Ascending aorta (tissue), 2 donors: ENCODE data around the gene SLC6A3. TPM values are rescaled to one million over a fixed set of nuclear protein-coding genes. Genes with fewer than 3 reads are reported as not detected.

ENCODE experiments used
- DNase-seq, 2 donors: peaks; one replicate each; pipeline ENCODE4 v3.0.0-alpha.2; 2019; ENCODE audit warnings: low spot score in 2 of 2
- H3K27ac ChIP-seq, 2 donors: fragments of 200-600 bp; sonication (generic); one replicate each; pipeline ENCODE4 v1.5.1; 2016 to 2017; ENCODE audit warnings: mild to moderate bottlenecking in 1 of 2
- H3K27me3 ChIP-seq: fragments of 200-600 bp; sonication (generic); one replicate; pipeline ENCODE4 v1.5.1; 2017
- H3K36me3 ChIP-seq, 2 donors: fragments of 200-600 bp; sonication (generic); one replicate each; pipeline ENCODE4 v1.5.1; 2016
- H3K4me1 ChIP-seq, 2 donors: fragments of 200-600 bp; sonication (generic); one replicate each; pipeline ENCODE4 v1.5.1; 2016 to 2017; ENCODE audit warnings: mild to moderate bottlenecking in 1 of 2
- H3K4me3 ChIP-seq, 2 donors: fragments of 200-600 bp; sonication (generic); one replicate each; pipeline ENCODE4 v1.5.1; 2016 to 2017; ENCODE audit warnings: mild to moderate bottlenecking in 1 of 2
- H3K9me3 ChIP-seq, 2 donors: fragments of 200-600 bp; sonication (generic); one replicate each; pipeline ENCODE4 v1.5.1; 2016
- intact Hi-C: fragments of 100-400 bp; cut with DNase I; formaldehyde crosslinking; loops from one replicate; pipeline ENCODE4 v1.15.1; 2023
- total RNA-seq: library from RNA; depleted of rRNA; stranded (reverse); fragments of >200 nt; gene quantifications from one replicate; pipeline ENCODE4 v1.1.0, GENCODE V29; 2016
- TF ChIP-seq, protein P1 (sequence below), 3 experiments: fragments of 200-600 bp in 2 of 3; fragments of 450-650 bp in 1 of 3; sonication (generic) in 2 of 3; IDR thresholded peaks; one replicate each; pipeline ENCODE4 v1.5.1; 2016 to 2019; ENCODE audit warnings: antibody characterized with exemption in 3 of 3, mild to moderate bottlenecking in 1 of 3, moderate library complexity in 1 of 3

SLC6A3 gene
- total RNA-seq, 1 donor from 2014 or later: not detected

DNA sequence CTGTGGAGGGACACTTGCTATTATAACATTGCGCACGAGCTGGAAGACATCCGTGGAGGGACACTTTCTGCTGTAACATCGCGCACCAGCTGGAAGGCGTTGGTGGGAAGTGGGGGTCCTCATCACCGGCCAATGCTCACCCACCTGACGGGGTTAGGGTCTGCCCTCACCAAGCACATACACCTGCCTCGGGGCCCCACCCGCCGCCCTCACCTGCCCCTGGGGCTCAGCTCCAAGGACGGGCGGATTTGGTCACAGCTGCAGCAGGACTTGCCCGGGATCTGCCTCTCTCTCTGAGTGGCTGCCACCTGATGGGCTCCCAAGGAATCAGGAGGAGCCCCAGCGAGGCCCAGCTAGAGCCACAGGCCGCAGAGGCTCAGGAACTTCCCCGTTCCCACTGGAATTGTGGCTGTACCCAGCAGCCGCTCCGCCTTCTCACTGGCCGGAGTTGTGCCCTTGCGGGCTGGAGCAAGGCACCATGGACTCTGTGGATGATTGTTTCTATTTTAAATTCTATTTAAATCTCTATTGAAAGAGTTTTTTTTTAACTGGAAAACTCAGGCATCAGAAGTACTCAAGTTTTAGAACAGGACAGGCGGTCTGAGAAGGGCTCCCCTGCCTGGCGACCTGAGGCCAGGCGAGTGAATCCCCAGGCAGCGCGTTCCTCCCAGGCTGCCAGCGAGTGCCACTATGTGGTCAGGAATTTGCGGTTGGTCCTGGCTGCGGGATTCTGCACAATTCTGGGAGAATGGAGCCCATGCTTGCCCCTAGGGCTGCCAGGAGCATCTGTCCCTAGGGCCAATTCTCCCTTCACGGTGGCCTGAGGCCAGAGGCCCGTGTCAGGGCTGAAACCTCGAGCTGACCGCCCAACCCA is 38.9 kb upstream of the SLC6A3 start:
- TF ChIP-seq, protein P1, sequence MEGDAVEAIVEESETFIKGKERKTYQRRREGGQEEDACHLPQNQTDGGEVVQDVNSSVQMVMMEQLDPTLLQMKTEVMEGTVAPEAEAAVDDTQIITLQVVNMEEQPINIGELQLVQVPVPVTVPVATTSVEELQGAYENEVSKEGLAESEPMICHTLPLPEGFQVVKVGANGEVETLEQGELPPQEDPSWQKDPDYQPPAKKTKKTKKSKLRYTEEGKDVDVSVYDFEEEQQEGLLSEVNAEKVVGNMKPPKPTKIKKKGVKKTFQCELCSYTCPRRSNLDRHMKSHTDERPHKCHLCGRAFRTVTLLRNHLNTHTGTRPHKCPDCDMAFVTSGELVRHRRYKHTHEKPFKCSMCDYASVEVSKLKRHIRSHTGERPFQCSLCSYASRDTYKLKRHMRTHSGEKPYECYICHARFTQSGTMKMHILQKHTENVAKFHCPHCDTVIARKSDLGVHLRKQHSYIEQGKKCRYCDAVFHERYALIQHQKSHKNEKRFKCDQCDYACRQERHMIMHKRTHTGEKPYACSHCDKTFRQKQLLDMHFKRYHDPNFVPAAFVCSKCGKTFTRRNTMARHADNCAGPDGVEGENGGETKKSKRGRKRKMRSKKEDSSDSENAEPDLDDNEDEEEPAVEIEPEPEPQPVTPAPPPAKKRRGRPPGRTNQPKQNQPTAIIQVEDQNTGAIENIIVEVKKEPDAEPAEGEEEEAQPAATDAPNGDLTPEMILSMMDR (IDR thresholded peaks at IDR 0.05): no peak
- Histone ChIP-seq H3K36me3 (peaks cover 47 to 55% of the 10 kb centered on the region in 2 donors), H3K27ac (no peak overlapping the region), H3K4me3 (no peak overlapping the region), H3K27me3 (no peaks in the 10 kb centered on the region), H3K9me3 (no peaks in the 10 kb centered on the region), H3K4me1 (no peaks in the 10 kb centered on the region)
- DNase-seq: no peak
- intact Hi-C loops: no loop called here

DNA sequence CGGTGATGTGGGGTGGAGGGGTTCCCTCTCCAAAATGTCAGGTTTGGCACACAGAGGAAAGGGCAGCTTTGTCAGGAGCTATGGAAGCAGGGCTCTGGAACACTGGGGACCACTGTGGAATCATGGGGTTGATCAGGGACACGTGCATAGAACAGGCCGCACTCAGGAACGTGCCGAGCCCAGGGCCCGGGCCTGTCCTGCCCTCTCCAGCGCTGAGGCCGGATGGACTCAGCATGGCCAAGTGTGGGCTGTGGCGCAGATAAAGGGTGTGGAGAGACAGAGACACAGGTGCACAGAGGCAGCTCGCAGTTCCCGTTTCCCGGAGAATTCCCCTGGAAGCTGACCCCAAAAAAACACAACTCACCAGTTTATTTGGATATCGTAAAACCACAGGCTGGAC is 37.8 kb upstream of the SLC6A3 start:
- peaks cover 41 to 51% of the 10 kb centered on the region in 2 donors for H3K36me3 ChIP-seq
- intact Hi-C loops: no loop called here
- no peaks in the 10 kb centered on the region for H3K27me3 ChIP-seq
- TF ChIP-seq, protein P1 (IDR thresholded peaks at IDR 0.05): no peak
- H3K27ac ChIP-seq: no peak overlapping the region
- no peaks in the 10 kb centered on the region for H3K4me1 ChIP-seq
- H3K4me3 ChIP-seq: no peak overlapping the region
- no peaks in the 10 kb centered on the region for H3K9me3 ChIP-seq
- no peak for DNase-seq

- Histone ChIP-seq H3K36me3 (peaks cover 37 to 43% of the 10 kb centered on the region in 2 donors), H3K4me1 (no peaks in the 10 kb centered on the region)
Measured at GRCh38 chr5:1481959-1482331, 36.7 kb upstream of the SLC6A3 start.

DNA sequence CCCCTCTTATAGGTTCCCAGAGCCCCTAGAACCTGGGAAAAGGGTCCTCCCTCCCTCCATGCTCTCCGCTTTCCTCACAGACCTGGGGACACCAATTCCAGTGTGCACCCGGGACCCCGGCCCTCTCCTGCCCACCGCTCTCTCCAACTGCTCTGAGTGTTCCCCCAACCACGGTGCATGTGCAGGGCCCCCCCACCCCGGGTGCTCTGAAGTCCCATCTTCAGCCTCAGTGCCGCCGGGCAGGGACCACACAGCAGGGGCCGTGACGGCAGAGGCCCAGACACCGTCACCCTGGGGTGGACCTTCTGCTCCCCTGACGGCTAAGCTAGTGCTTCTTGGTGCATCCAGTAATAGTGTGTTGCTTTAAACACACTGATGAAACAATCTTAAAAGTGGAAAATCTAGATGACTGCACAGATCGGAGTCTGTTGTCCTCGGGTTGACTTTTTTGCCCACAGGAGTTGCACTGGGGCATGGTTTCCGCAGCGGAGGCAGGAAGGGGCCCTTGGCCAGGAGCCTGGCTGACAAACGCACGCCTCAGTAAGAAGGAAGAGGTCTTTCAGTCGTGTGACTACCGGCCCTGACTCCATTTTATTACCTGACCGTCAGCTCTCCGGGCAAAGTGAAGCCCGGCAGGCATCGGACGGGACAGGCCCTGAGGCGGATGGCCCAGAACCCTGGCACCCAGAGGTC is 36.2 kb upstream of the SLC6A3 start:
- DNase-seq: no peak
- no peaks in the 10 kb centered on the region for H3K27me3 ChIP-seq
- H3K4me1 ChIP-seq: no peaks in the 10 kb centered on the region
- no peak overlapping the region for H3K27ac ChIP-seq
- TF ChIP-seq, protein P1 (IDR thresholded peaks at IDR 0.05): no peak
- no peaks in the 10 kb centered on the region for H3K9me3 ChIP-seq
- H3K36me3 ChIP-seq: peaks cover 35 to 43% of the 10 kb centered on the region in 2 donors
- no peak overlapping the region for H3K4me3 ChIP-seq
- intact Hi-C loops: loop anchor here (2.0 kb wide), 1 partner anchor 159 kb away; no protein-coding TSS in a partner anchor

More at GRCh38 chr5:1481959-1482331, 36.7 kb upstream of the SLC6A3 start:
- intact Hi-C loops: loop anchor here (2.0 kb wide), 1 partner anchor 159 kb away; no protein-coding TSS in a partner anchor
- Histone ChIP-seq H3K9me3 (no peaks in the 10 kb centered on the region), H3K27me3 (no peaks in the 10 kb centered on the region), H3K4me3 (no peak overlapping the region), H3K27ac (no peak overlapping the region)
- TF ChIP-seq, protein P1 (IDR thresholded peaks at IDR 0.05): no peak
- no peak for DNase-seq

- H3K36me3 ChIP-seq: peaks cover 35 to 43% of the 10 kb centered on the region in 2 donors
- no peaks in the 10 kb centered on the region for H3K27me3 ChIP-seq
- intact Hi-C loops: loop anchor here (2.0 kb wide), 1 partner anchor 160 kb away; no protein-coding TSS in a partner anchor
- no peaks in the 10 kb centered on the region for H3K9me3 ChIP-seq
- no peak overlapping the region for H3K27ac ChIP-seq
- H3K4me1 ChIP-seq: no peaks in the 10 kb centered on the region
- TF ChIP-seq, protein P1 (IDR thresholded peaks at IDR 0.05): no peak
- DNase-seq: no peak
- no peak overlapping the region for H3K4me3 ChIP-seq
Measured at GRCh38 chr5:1480806-1481205, 35.6 kb upstream of the SLC6A3 start.
